Panc1 (cell line): ENCODE results near the gene IGIP. TPM values are rescaled to one million over a fixed set of nuclear protein-coding genes. Genes with fewer than 3 reads are reported as not detected.

Experiments
- ATAC-seq: fragments of 200-7000 bp; cut with Tn5 transposase; 2 replicates; pipeline ENCODE4 v1.9.1; 2020; ENCODE audit warnings: mild to moderate bottlenecking, moderate library complexity
- BruUV-seq: library from RNA; stranded (reverse); fragments of 400-500 nt; replicated peaks from 2 replicates; lab custom pipeline; 2021; lab: Mats Ljungman, UMichigan
- CTCF ChIA-PET: fragments of 300-600 bp; sonication (Branson Sonifier 250); formaldehyde crosslinking; loops from one replicate; lab custom pipeline; 2022; ENCODE audit warnings: antibody characterized with exemption; lab: Charles Lee
- POLR2A ChIA-PET: fragments of 300-600 bp; sonication (Branson Sonifier 250); formaldehyde crosslinking; loops from one replicate; lab custom pipeline; 2022; ENCODE audit warnings: antibody characterized with exemption; lab: Charles Lee
- DNase-seq: peaks from one replicate; pipeline ENCODE4 v3.0.0-alpha.2; 2010; ENCODE audit warnings: low read depth, low spot score
- H3K27ac ChIP-seq: 2 replicates; pipeline ENCODE4 v1.5.1; 2011; ENCODE audit warnings: mild to moderate bottlenecking, low read length, inconsistent platforms
- H3K27me3 ChIP-seq: fragments of 200-500 bp; sonication (Bioruptor generic); 2 replicates; pipeline ENCODE4 v1.6.0; 2014; ENCODE audit warnings: low read length, inconsistent platforms; ENCODE audit not compliant: control insufficient read depth, insufficient read depth
- H3K36me3 ChIP-seq: fragments of 200-500 bp; sonication (Bioruptor generic); 2 replicates; pipeline ENCODE4 v1.5.1; 2014; ENCODE audit warnings: inconsistent platforms, mild to moderate bottlenecking, low read length, moderate library complexity; ENCODE audit not compliant: control insufficient read depth, insufficient read depth
- H3K4me1 ChIP-seq: 2 replicates; pipeline ENCODE4 v1.5.1; 2011; ENCODE audit warnings: inconsistent platforms, mild to moderate bottlenecking, low read length, moderate library complexity; ENCODE audit not compliant: control insufficient read depth, insufficient read depth
- H3K4me3 ChIP-seq, 2 experiments: 2 replicates each; pipeline ENCODE4 v1.5.1; 2011 to 2012; ENCODE audit warnings: low read depth in 2 of 2, low read length in 2 of 2, mild to moderate bottlenecking in 2 of 2, inconsistent platforms in 1 of 2, moderate library complexity in 1 of 2
- H3K9me3 ChIP-seq: fragments of 200-500 bp; sonication (Bioruptor generic); 2 replicates; pipeline ENCODE4 v1.5.1; 2014; ENCODE audit warnings: low read depth, mild to moderate bottlenecking, inconsistent platforms, low read length, moderate library complexity; ENCODE audit not compliant: control insufficient read depth, insufficient read depth
- CTCF ChIP-seq: fragments of 450-650 bp; IDR thresholded peaks from 2 replicates; pipeline ENCODE4 v1.5.1; 2017; ENCODE audit warnings: mild to moderate bottlenecking
- POLR2AphosphoS5 ChIP-seq: IDR thresholded peaks from 2 replicates; pipeline ENCODE4 v1.6.1; 2012; ENCODE audit warnings: mild to moderate bottlenecking, low read depth, low read length, moderate library complexity
- REST ChIP-seq, 2 experiments: IDR thresholded peaks; 2 replicates each; pipeline ENCODE4 v1.6.1; 2011 to 2012; ENCODE audit warnings: low read depth in 2 of 2, control low read depth in 1 of 2, low read length in 1 of 2, mild to moderate bottlenecking in 1 of 2, moderate library complexity in 1 of 2; ENCODE audit not compliant: insufficient read depth in 1 of 2
- SIN3A ChIP-seq: IDR thresholded peaks from 2 replicates; pipeline ENCODE4 v1.6.1; 2012; ENCODE audit warnings: low read depth, mild to moderate bottlenecking, low read length, moderate library complexity, borderline replicate concordance; ENCODE audit not compliant: insufficient read depth
- TCF7L2 ChIP-seq: IDR thresholded peaks from 2 replicates; pipeline ENCODE4 v1.6.1; 2011; ENCODE audit warnings: mild to moderate bottlenecking, low read depth, low read length, inconsistent platforms
- in situ Hi-C: cut with HindIII; loops from 2 replicates; pipeline ENCODE4 v1.10.0; 2016; ENCODE audit warnings: low sequenced_read_pairs, low pct_unique_long_range_greater_than_20kb
- intact Hi-C: fragments of 100-400 bp; cut with micrococcal nuclease; formaldehyde crosslinking; loops from one replicate; pipeline ENCODE4 v1.10.0; 2022; ENCODE audit not compliant: unreplicated experiment
- total RNA-seq: library from RNA; stranded (reverse); gene quantifications from one replicate; pipeline ENCODE4 v1.2.1, GENCODE V29; 2021; ENCODE audit not compliant: unreplicated experiment

IGIP gene
- total RNA-seq, 1 experiment from 2014 or later = 7.7 TPM

GRCh38 chr5:140126315-140127012 is 727 bp downstream of the IGIP start:
- TF ChIP-seq SIN3A = no peak
- TF ChIP-seq CTCF = no peak
- no peak for TF ChIP-seq TCF7L2
- no peak for TF ChIP-seq POLR2AphosphoS5
- no peak for TF ChIP-seq REST (IDR thresholded peaks at IDR 0.05; ENCODE audit: insufficient read depth in 1 of 2, low read depth in 2 of 2, low read length in 1 of 2)
- 0 out of 2 replicates have a peak, but pooled peaks have one; percentile 55 for ATAC-seq
- no peak overlapping the region for H3K27ac ChIP-seq
- DNase-seq = no peak
- BruUV-seq = no TSS peak
- POLR2A ChIA-PET = no interaction called here
- intact Hi-C loops = no loop called here
- peaks cover 41% of the 10 kb centered on the region for H3K4me1 ChIP-seq
- CTCF ChIA-PET = interaction anchor here (1.0 kb wide), 1 partner anchor 18 kb away, joined by 4 read pairs; no protein-coding TSS in a partner anchor
- no peaks in the 10 kb centered on the region for H3K27me3 ChIP-seq
- in situ Hi-C loops = no loop called here
- H3K4me3 ChIP-seq = no peak overlapping the region
- no peaks in the 10 kb centered on the region; the same call in 1 of the 2 replicates for H3K36me3 ChIP-seq
- no peaks in the 10 kb centered on the region for H3K9me3 ChIP-seq

GRCh38 chr5:140128376-140128775 is 2.6 kb downstream of the IGIP start:
- TF ChIP-seq TCF7L2 = no peak
- TF ChIP-seq CTCF = no peak
- TF ChIP-seq SIN3A = no peak
- TF ChIP-seq REST (IDR thresholded peaks at IDR 0.05; ENCODE audit: insufficient read depth in 1 of 2, low read depth in 2 of 2, low read length in 1 of 2) = no peak
- TF ChIP-seq POLR2AphosphoS5 = no peak
- no TSS peak for BruUV-seq
- intact Hi-C loops (no loop called here), in situ Hi-C loops (no loop called here)
- Histone ChIP-seq H3K9me3 (no peaks in the 10 kb centered on the region), H3K4me3 (no peak overlapping the region), H3K4me1 (peaks cover 32% of the 10 kb centered on the region), H3K36me3 (no peaks in the 10 kb centered on the region; the same call in 1 of the 2 replicates), H3K27me3 (no peaks in the 10 kb centered on the region), H3K27ac (no peak overlapping the region)
- ChIA-PET CTCF (no interaction called here), POLR2A (no interaction called here)
- ATAC-seq = no peak
- no peak for DNase-seq
